Endothelial cell of umbilical vein (primary cell): ENCODE data around the gene ZBTB9. TPM values are rescaled to one million over a fixed set of nuclear protein-coding genes. Genes with fewer than 3 reads are reported as not detected.

Experiments used
- BruUV-seq: library from RNA; stranded (reverse); fragments of 400-500 nt; replicated peaks from 2 replicates; lab custom pipeline; 2021; lab: Mats Ljungman, UMichigan
- CTCF ChIA-PET: fragments of 300-600, 350-600 bp; sonication (Branson Sonifier 250); formaldehyde crosslinking; loops from one replicate; lab custom pipeline; 2021; ENCODE audit warnings: antibody characterized with exemption, inconsistent platforms; lab: Charles Lee
- POLR2A ChIA-PET: fragments of 300-600, 350-600 bp; sonication (Branson Sonifier 250); formaldehyde crosslinking; loops from one replicate; lab custom pipeline; 2021; ENCODE audit warnings: antibody characterized with exemption, inconsistent platforms; lab: Charles Lee
- DNase-seq: peaks from one replicate; pipeline ENCODE4 v3.0.0-alpha.2; 2011; ENCODE audit warnings: low read depth, low spot score
- FAIRE-seq: peaks from 2 replicates; lab custom pipeline; 2011; peaks lifted over from hg19 to GRCh38; lab: Jason Lieb, UNC
- H2AFZ ChIP-seq: 2 replicates; pipeline ENCODE4 v1.6.0; 2012; ENCODE audit warnings: low read depth, low read length, control low read depth, inconsistent platforms
- H3K27ac ChIP-seq: 2 replicates; pipeline ENCODE4 v1.5.1; 2011; ENCODE audit warnings: low read depth, mild to moderate bottlenecking, control low read depth, low read length, moderate library complexity; ENCODE audit not compliant: insufficient read depth
- H3K27me3 ChIP-seq, 2 experiments: 2 replicates each; pipeline versions ENCODE4 v1.6.0 to v1.6.1; 2011; ENCODE audit warnings: low read length in 2 of 2, mixed read lengths in 1 of 2; ENCODE audit not compliant: control insufficient read depth in 2 of 2, insufficient read depth in 2 of 2
- H3K36me3 ChIP-seq, 2 experiments: 2 replicates in 1 of 2; 3 replicates in 1 of 2; pipeline ENCODE4 v1.5.1; 2011; ENCODE audit warnings: low read length in 2 of 2, mild to moderate bottlenecking in 1 of 2, moderate library complexity in 1 of 2; ENCODE audit not compliant: control insufficient read depth in 2 of 2, insufficient read depth in 2 of 2; ENCODE audit errors: extremely low read depth in 1 of 2
- H3K4me1 ChIP-seq: 3 replicates; pipeline ENCODE4 v1.5.1; 2011; ENCODE audit warnings: mild to moderate bottlenecking, low read length; ENCODE audit not compliant: control insufficient read depth, insufficient read depth; ENCODE audit errors: extremely low read depth
- H3K4me2 ChIP-seq: 2 replicates; pipeline ENCODE4 v1.6.1; 2011; ENCODE audit warnings: low read length, control low read depth, mixed read lengths; ENCODE audit not compliant: insufficient read depth
- H3K4me3 ChIP-seq, 3 experiments: fragments of 200-600 bp in 1 of 3; sonication (generic), shearing (Covaris generic) in 1 of 3; replicated peaks in 1 of 3; 2 replicates each; pipeline ENCODE4 v1.5.1; 2011 to 2016; ENCODE audit warnings: control low read depth in 3 of 3, low read length in 3 of 3, mild to moderate bottlenecking in 2 of 3, inconsistent platforms in 1 of 3, low read depth in 1 of 3, moderate library complexity in 1 of 3; ENCODE audit not compliant: insufficient read depth in 1 of 3
- H3K79me2 ChIP-seq: 2 replicates; pipeline ENCODE4 v1.6.0; 2012; ENCODE audit warnings: low read length, inconsistent platforms; ENCODE audit not compliant: control insufficient read depth, insufficient read depth
- H3K9ac ChIP-seq: replicated peaks from 2 replicates; pipeline ENCODE3; 2011; ENCODE audit warnings: low read length, control low read depth; ENCODE audit not compliant: insufficient read depth; ENCODE audit errors: extremely low read depth
- H3K9me1 ChIP-seq: replicated peaks from 3 replicates; pipeline ENCODE4 v1.6.0; 2011; ENCODE audit warnings: mild to moderate bottlenecking, low read length; ENCODE audit not compliant: control insufficient read depth, insufficient read depth; ENCODE audit errors: extremely low read depth
- H3K9me3 ChIP-seq: replicated peaks from 2 replicates; pipeline ENCODE4 v1.5.1; 2012; ENCODE audit warnings: low read length, inconsistent platforms; ENCODE audit not compliant: control insufficient read depth, insufficient read depth
- H4K20me1 ChIP-seq: replicated peaks from 2 replicates; pipeline ENCODE3; 2011; ENCODE audit warnings: mild to moderate bottlenecking, low read length; ENCODE audit not compliant: control insufficient read depth, insufficient read depth; ENCODE audit errors: extremely low read depth
- CTCF ChIP-seq, 2 donors: IDR thresholded peaks; 1 replicate in 1 of 2; 2 replicates in 1 of 2; pipeline ENCODE4 v1.5.1; 2011; ENCODE audit warnings: low read length in 2 of 2, mild to moderate bottlenecking in 2 of 2, moderate library complexity in 2 of 2, control low read depth in 1 of 2, inconsistent platforms in 1 of 2, low read depth in 1 of 2; ENCODE audit not compliant: insufficient read depth in 1 of 2; ENCODE audit errors: extremely low read depth in 1 of 2
- EZH2 ChIP-seq: IDR thresholded peaks from 2 replicates; pipeline ENCODE4 v1.6.1; 2012; ENCODE audit warnings: borderline replicate concordance, low read depth, mild to moderate bottlenecking, moderate library complexity, low read length, inconsistent platforms; ENCODE audit not compliant: severe bottlenecking
- FOS ChIP-seq: IDR thresholded peaks from 2 replicates; pipeline ENCODE4 v1.6.1; 2011; ENCODE audit warnings: mild to moderate bottlenecking, low read length, moderate library complexity, borderline replicate concordance; ENCODE audit not compliant: insufficient read depth
- GATA2 ChIP-seq: IDR thresholded peaks from 2 replicates; pipeline ENCODE4 v1.7.0; 2011; ENCODE audit warnings: low read depth, mild to moderate bottlenecking, moderate library complexity, mixed read lengths, low read length; ENCODE audit not compliant: insufficient read length, insufficient read depth
- JUN ChIP-seq: IDR thresholded peaks from 2 replicates; pipeline ENCODE4 v1.6.1; 2011; ENCODE audit warnings: borderline replicate concordance, low read depth; ENCODE audit not compliant: insufficient read length, insufficient read depth
- MAX ChIP-seq: IDR thresholded peaks from 2 replicates; pipeline ENCODE4 v1.6.1; 2011; ENCODE audit not compliant: insufficient read depth, insufficient read length
- MYC ChIP-seq: IDR thresholded peaks from one replicate; pipeline ENCODE4 v1.6.1; 2011; ENCODE audit warnings: mild to moderate bottlenecking, low read depth, low read length
- POLR2A ChIP-seq: IDR thresholded peaks from 2 replicates; pipeline ENCODE4 v1.6.1; 2012; ENCODE audit warnings: low read depth, mild to moderate bottlenecking, control low read depth, low read length
- POLR2AphosphoS5 ChIP-seq: IDR thresholded peaks from 2 replicates; pipeline ENCODE4 v1.6.1; 2012; ENCODE audit warnings: low read depth, mild to moderate bottlenecking, control low read depth, low read length, moderate library complexity; ENCODE audit not compliant: insufficient read depth
- dilution Hi-C: fragments of 300-500 bp; cut with MboI; formaldehyde crosslinking; loops from one replicate; pipeline ENCODE4 v1.15.0; 2019; ENCODE audit warnings: low sequenced_read_pairs; ENCODE audit not compliant: extremely low pct_ligation_motif_present
- intact Hi-C: fragments of 100-400 bp; cut with micrococcal nuclease; formaldehyde crosslinking; loops from one replicate; pipeline ENCODE4 v1.10.0; 2022
- polyA plus RNA-seq, 4 experiments: library from polyadenylated mRNA; depleted of rRNA in 3 of 4; stranded (reverse) in 3 of 4; unstranded in 1 of 4; fragments of >200 nt; gene quantifications; 2 replicates each; pipeline versions ENCODE4 v1.2.1 to v1.2.3, GENCODE V29; 2011 to 2012; ENCODE audit warnings: missing spikeins in 1 of 4
- total RNA-seq: library from RNA; stranded (reverse); gene quantifications from 2 replicates; pipeline ENCODE4 v1.2.3, GENCODE V29; 2021

ZBTB9 gene
- total and polyA plus RNA-seq, 2 donors (not counting 3 experiments of a cell fraction or from before 2014, with no cell fraction given): 4.7 to 8.0 TPM

GRCh38 chr6:33423777-33424176 lies 30.6 kb upstream of the ZBTB9 start:
- POLR2A ChIA-PET: no interaction called here
- H3K9me1 ChIP-seq: no peaks in the 10 kb centered on the region
- H2AFZ ChIP-seq: no peak overlapping the region
- dilution Hi-C loops (no loop called here), intact Hi-C loops (no loop called here)
- no peak overlapping the region for H3K9ac ChIP-seq
- no peak for FAIRE-seq
- peaks cover 17% of the 10 kb centered on the region for H3K4me1 ChIP-seq
- no TSS peak for BruUV-seq
- H3K4me3 ChIP-seq: no peak overlapping the region
- H3K9me3 ChIP-seq: no peaks in the 10 kb centered on the region
- H3K36me3 ChIP-seq: no peaks in the 10 kb centered on the region
- no peaks in the 10 kb centered on the region for H4K20me1 ChIP-seq
- CTCF ChIA-PET: no interaction called here
- H3K4me2 ChIP-seq: no peak overlapping the region
- TF ChIP-seq MAX (no peak), MYC (no peak), GATA2 (no peak)
- H3K79me2 ChIP-seq: no peaks in the 10 kb centered on the region
- DNase-seq: no peak
- H3K27me3 ChIP-seq: peaks cover 16% of the 10 kb centered on the region in 2 experiments
- H3K27ac ChIP-seq: no peak overlapping the region

- peaks cover 16% of the 10 kb centered on the region in 2 experiments for H3K27me3 ChIP-seq
- TF ChIP-seq MAX (no peak), EZH2 (no peak), JUN (no peak), CTCF (IDR thresholded peaks at IDR 0.05; ENCODE audit: extremely low read depth in 1 of 2, insufficient read depth in 1 of 2, low read depth in 1 of 2, low read length in 2 of 2) (no peak), MYC (no peak), POLR2AphosphoS5 (no peak), GATA2 (no peak), POLR2A (no peak), FOS (no peak)
- ChIA-PET CTCF (interaction anchor here (0.5 to 2.5 kb wide), 12 partner anchors 9 to 729 kb away, joined by 3 to 15 read pairs (median 4); partner anchors contain the start of genes B3GALT4, CUTA and PHF1), POLR2A (no interaction called here)
- DNase-seq (no peak), FAIRE-seq (no peak)
- H4K20me1 ChIP-seq: no peaks in the 10 kb centered on the region
- intact Hi-C loops: loop anchor here (1.0 to 5.0 kb wide), 3 partner anchors 8 to 153 kb away; partner anchors contain the start of genes RPS18 and VPS52
- H3K9me3 ChIP-seq: no peaks in the 10 kb centered on the region
- peak overlapping the region; percentile 82 for H2AFZ ChIP-seq
- peaks cover 20% of the 10 kb centered on the region for H3K4me1 ChIP-seq
- H3K27ac ChIP-seq: peak overlapping the region; percentile 56
- H3K9ac ChIP-seq: peak overlapping the region; percentile 60
- dilution Hi-C loops: no loop called here
- peak overlapping the region; percentile 89 for H3K4me2 ChIP-seq
- peak overlapping the region; percentile 54 to 70 (median 69) for H3K4me3 ChIP-seq
- H3K36me3 ChIP-seq: no peaks in the 10 kb centered on the region
- H3K9me1 ChIP-seq: no peaks in the 10 kb centered on the region
- no peaks in the 10 kb centered on the region for H3K79me2 ChIP-seq
- TSS peak; percentile 88 for BruUV-seq
Measured at GRCh38 chr6:33424855-33425667, 29.3 kb upstream of the ZBTB9 start.
